ENCODE data around the gene TMEM81. TPM values are rescaled to one million over a fixed set of nuclear protein-coding genes. Genes with fewer than 3 reads are reported as not detected.

Gene TMEM81
- total and polyA plus RNA-seq, 4 donors = 0.78 to 2.8 (median 0.89) TPM

- peaks cover 0 to 3% (median 0%) of the 10 kb centered on the region in 4 donors for H3K4me1 ChIP-seq (ENCODE audit: control insufficient read depth in 4 of 4, insufficient read depth in 4 of 4, low read length in 3 of 4)
- H3K27me3 ChIP-seq (ENCODE audit: control insufficient read depth in 4 of 4, insufficient read depth in 4 of 4, low read length in 3 of 4) = no peaks in the 10 kb centered on the region
- H3K4me3 ChIP-seq (ENCODE audit: low read depth in 1 of 3, low read length in 3 of 3) = no peak overlapping the region
- no peaks in the 10 kb centered on the region for H3K36me3 ChIP-seq (ENCODE audit: control insufficient read depth in 4 of 4, insufficient read depth in 3 of 4, low read depth in 1 of 4, low read length in 3 of 4)
- no peak overlapping the region for H3K27ac ChIP-seq (ENCODE audit: low read depth in 1 of 2, low read length in 2 of 2)
- H3K9ac ChIP-seq (ENCODE audit: low read depth in 1 of 2, low read length in 2 of 2) = no peak overlapping the region
- DNase-seq (ENCODE audit: low spot score) = peak; percentile 82
- no peaks in the 10 kb centered on the region for H3K9me3 ChIP-seq (ENCODE audit: control insufficient read depth in 4 of 4, low read length in 3 of 4)
- WGBS = 39% methylated on average over 13 of the region's 13 CpGs
- TF ChIP-seq RAD21 (IDR thresholded peaks at IDR 0.05) (peak; percentile 96 to 97), MAX (IDR thresholded peaks at IDR 0.05) (no peak), ATF3 (IDR thresholded peaks at IDR 0.05) (no peak), CTCF (IDR thresholded peaks at IDR 0.05; ENCODE audit: low read depth, low read length, missing input control) (peak; percentile 94), TAF1 (conservative IDR thresholded peaks at IDR 0.05) (no peak), HNF4A (conservative IDR thresholded peaks at IDR 0.05) (no peak), REST (IDR thresholded peaks at IDR 0.05) (no peak), GABPA (IDR thresholded peaks at IDR 0.05 in 1 of 2, conservative IDR thresholded peaks at IDR 0.05 in 1 of 2) (no peak), ZBTB33 (IDR thresholded peaks at IDR 0.05) (no peak), EGR1 (IDR thresholded peaks at IDR 0.05; ENCODE audit: low read depth in 2 of 2) (no peak), RXRA (IDR thresholded peaks at IDR 0.05) (no peak), NR2F2 (IDR thresholded peaks at IDR 0.05) (no peak), FOXA1 (IDR thresholded peaks at IDR 0.05) (no peak), FOXA2 (IDR thresholded peaks at IDR 0.05) (no peak), HNF4G (IDR thresholded peaks at IDR 0.05) (no peak), SP1 (IDR thresholded peaks at IDR 0.05) (no peak), YY1 (IDR thresholded peaks at IDR 0.05) (no peak), JUND (IDR thresholded peaks at IDR 0.05) (no peak)
These were observed 22.6 kb downstream of the TMEM81 start for GRCh38 chr1:205061665-205062069.
